Tongue (tissue), 2 donors: Measurements from ENCODE around the gene BBC3. TPM values are rescaled to one million over a fixed set of nuclear protein-coding genes. Genes with fewer than 3 reads are reported as not detected.
A peak's percentile ranks its signal among the peaks of the same experiment; 100 is the strongest.
"Not testable (repeated sequence)": the region's sequence is repeated elsewhere in the genome, so short reads cannot be mapped to it uniquely, and the experiment has no call there.

ENCODE experiments used
- DNase-seq: peaks from one replicate; pipeline ENCODE4 v3.0.0-alpha.2; 2015
- total RNA-seq: library from RNA; depleted of rRNA; stranded (reverse); fragments of >200 nt; gene quantifications from one replicate; pipeline ENCODE4 v1.2.3, GENCODE V29; 2014

The BBC3 gene
- total RNA-seq: 8.3 TPM

DNA sequence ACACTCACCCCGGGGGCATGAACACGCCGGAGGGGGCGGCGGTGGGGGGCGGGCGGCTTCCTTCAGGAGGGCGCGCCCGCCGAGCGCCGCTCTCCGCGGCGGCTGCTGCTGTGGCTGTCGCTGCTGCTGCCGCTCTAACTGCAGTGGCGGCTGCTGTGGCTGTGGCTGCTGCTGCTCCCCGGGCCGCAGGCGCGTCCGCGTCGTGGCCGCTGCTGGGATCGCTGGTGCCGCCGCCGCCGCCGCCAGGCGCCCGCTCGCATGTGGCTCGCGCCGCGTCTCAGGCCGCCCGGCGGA is at the start of gene BBC3:
TSS of gene BBC3 (minus strand) at position 279 of the 294 bp plus-strand sequence. CDS start 2,768 bp downstream, outside the sequence.
- DNase-seq: no peak

- no peak for DNase-seq
Measured at GRCh38 chr19:47280183-47280797, 49.3 kb upstream of the BBC3 start.

DNA sequence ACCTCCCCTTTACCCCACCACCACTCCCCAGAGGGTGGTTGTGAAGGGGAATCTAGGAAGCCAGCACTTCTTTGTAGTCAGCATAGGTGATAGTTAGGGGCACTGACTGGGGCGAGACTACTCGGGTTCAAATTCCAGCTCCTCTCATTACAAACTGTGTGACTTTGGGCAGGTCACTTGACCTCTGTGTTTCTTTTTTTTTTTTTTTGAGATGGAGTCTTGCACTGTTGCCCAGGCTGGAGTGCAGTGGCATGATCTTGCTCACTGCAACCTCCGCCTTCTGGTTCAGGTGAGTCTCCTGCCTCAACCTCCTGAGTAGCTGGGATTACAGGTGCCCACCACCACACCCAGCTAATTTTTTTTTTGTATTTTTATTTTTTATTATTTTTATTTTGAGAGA is 45.5 kb upstream of the BBC3 start:
- DNase-seq: not testable (repeated sequence)

DNA sequence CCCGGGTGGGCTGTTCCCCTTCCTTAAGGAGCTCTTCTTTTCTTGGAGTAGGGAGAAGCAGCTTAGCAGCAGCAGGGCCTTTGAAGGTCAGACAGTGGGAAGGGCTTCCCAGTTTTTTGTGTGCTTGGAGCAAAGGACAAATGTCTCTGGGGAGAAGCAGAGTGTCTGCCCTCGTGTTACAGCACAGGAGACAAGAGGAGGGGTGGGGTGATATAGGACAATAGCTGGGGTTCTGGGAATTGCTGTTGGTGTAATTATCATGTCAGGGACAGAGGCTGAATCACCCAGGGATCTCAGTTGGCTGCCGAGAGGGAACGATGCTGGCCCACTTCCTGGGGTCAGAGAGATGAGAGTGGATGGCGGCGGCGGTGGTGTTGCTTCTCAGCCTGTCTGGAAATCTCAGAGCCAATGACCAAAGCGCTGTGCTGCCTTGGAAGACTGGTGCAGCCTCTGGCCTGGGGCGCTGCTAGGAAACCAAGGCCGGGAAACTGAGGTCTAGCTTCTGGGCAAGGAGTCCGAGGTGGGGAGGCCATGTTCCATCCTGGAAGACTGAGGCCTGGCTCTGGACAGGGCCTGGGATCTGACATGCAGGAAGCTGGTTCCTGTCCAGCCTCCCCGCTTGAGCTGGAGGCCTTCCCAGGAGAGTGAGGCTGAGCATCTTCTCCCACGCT is 44.9 kb upstream of the BBC3 start:
- peak; percentile 20 for DNase-seq

DNA sequence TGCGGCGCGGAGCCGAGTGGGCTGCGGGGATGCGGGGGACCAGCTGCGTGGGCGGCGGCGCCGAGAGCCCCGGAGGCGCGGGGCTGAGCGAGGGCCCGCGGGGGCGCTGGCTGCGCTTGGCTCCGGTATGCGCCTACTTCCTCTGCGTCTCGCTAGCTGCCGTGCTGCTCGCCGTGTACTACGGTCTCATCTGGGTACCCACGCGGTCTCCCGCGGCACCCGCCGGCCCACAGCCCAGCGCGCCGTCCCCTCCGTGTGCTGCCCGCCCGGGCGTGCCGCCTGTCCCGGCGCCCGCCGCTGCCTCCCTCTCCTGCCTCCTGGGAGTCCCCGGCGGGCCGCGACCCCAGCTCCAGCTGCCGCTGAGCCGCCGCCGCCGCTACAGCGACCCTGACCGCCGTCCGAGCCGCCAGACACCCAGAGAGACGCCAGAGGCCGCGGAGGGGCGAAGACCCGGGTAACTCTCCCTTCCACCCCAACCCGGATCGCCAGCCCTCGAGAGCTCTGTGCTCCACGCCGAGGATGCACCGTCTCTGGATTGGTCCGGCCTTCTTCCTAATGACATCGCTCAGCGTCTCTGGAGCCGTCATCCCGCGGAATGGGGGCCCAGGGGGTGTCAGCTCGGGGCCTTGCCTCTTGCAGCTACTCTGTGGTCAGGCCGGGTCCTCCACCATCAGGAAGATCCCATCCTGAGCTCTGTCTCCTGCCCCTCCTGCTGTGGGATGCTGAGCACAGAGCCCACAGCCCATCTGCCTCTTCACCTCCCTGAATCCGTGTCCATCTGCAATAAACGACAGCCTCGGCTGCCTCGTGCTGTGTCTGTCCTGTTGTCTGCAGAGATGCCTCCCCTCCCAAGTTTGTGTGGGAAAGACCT is 44.1 kb upstream of the BBC3 start:
- peak; percentile 30 for DNase-seq

GRCh38 chr19:47274071-47274890 is 43.3 kb upstream of the BBC3 start, which contains the start of gene INAFM1:
Gene INAFM1 (plus strand): TSS chr19:47274885. CDS start chr19:47274920, 35 bp downstream.
- DNase-seq: peak; percentile 97

- DNase-seq: peak; percentile 96
Measured at GRCh38 chr19:47273313-47274070, 42.5 kb upstream of the BBC3 start.

DNA sequence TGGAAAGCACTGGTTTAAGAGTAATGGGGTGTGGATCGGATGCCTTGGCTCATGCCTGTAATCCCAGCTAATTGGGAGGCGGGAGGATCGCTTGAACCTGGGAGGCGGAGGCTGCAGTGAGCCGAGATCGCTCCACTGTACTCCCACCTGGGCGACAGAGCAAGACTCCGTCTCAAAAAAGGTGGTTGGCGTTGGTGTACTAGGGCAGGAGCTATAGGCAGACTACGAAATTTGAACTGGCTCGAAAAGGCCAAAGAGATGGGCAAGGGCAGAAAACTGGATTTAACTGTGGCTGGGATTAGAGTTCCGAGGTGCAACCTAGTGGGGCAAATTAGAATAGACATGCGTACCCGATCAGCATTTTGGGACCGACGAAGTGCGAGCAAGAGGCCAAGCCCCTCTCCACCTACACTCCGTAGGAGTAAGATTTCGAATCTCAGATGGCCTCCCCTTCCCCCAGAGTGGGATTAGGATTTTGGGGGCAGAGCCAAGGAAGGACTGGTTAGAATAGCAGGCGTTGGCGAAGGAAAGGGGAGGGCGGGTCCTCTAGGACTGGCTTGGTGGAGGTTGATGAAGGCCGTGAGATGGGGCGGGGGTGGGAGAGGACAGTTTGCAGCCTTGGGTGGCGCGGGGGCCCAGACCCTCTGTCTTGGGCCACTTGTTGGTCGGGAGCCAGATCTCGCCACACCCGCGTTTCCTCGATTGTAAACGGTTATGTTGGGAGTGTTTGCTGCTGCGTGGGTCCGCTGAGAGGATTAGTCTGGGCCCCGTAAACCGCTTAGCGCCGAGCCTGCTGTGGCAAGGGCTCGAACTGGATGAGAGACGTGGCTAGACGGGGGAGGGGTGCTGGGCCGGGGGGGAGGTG is 41.7 kb upstream of the BBC3 start:
- peak; percentile 62 for DNase-seq

DNA sequence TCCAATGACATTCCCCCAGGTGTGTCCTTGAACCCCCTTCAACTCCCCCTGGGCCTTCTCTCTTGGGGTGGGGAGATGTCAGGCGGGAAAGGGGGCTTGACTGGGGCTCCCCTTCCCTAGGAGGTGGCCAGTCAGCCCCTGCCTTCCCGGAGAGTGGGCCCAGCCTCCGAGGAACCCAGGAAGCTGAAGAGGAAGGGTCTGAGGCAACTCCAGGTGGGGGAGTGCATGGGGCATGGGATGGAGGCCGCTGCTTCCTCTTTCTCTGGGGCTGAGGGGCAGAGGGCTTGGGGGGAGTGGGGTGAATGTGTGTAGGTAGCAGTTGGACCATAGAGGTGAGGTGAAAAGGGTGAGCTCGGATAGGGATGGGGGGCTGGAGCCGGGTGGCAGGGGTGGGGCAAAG is 41.0 kb upstream of the BBC3 start:
- no peak for DNase-seq

DNA sequence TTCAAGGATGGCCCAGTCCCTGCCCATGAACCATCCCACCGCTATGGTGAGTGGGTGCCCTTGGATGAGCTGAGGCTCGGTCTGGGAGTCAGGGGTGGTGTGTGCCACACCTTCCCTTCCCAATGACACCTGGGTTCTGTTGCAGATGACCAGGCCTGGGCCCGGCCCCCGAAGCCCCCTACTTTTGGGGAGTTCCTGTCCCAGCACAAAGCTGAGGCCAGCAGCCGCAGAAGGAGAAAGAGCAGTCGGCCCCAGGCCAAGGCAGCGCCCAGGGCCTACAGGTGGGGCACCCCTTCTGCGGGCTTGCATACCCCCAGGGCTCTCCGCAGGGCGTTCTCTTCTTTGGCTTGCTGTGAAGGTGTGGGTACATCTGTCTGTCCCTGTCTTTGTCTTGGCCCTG is 39.4 kb upstream of the BBC3 start:
- no peak for DNase-seq

- DNase-seq: no peak
Measured at GRCh38 chr19:47269596-47269995, 38.6 kb upstream of the BBC3 start.

- no peak for DNase-seq
Measured at GRCh38 chr19:47268028-47268427, 37.0 kb upstream of the BBC3 start.

- peak; percentile 41 for DNase-seq
Measured at GRCh38 chr19:47267350-47267759, 36.4 kb upstream of the BBC3 start.

DNA sequence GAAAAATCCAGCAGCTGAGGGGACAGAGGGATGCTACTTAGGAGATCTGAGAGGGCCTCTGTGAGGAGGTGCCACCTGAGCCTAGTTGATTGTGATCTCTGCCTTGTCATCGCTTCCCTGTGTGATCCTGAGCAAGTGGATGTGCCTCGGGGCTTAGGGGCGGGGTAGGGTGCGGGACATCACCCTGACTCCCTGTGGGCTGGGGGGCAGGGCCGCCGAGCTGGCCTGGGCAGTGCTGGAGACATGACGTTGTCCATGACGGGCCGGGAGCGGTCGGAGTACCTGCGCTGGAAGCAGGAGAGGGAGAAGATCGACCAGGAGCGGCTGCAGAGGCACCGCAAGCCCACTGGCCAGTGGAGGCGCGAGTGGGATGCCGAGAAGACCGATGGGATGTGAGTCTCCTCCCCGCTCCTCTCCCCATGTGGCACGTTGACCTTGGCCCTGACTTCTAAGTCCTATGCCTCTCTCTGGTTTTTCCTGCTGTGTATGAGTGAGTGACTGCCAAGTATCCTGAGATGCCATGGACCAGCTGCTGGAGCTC is 35.5 kb upstream of the BBC3 start:
- no peak for DNase-seq

DNA sequence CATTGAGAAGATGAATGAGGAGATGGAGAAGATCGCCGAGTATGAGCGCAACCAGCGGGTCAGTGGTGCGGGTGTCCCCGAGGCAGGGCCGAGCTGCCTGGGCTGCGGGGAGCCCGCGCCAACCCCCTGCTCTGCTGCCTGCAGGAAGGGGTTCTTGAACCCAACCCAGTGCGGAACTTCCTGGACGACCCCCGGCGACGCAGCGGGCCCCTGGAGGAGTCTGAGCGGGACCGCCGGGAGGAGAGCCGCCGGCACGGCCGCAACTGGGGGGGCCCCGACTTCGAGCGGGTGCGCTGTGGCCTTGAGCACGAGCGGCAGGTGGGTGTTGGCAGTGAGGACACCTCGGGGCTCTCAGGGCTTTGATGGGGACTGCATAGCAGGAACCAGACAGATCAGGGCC is 33.6 kb upstream of the BBC3 start:
- no peak for DNase-seq

DNA sequence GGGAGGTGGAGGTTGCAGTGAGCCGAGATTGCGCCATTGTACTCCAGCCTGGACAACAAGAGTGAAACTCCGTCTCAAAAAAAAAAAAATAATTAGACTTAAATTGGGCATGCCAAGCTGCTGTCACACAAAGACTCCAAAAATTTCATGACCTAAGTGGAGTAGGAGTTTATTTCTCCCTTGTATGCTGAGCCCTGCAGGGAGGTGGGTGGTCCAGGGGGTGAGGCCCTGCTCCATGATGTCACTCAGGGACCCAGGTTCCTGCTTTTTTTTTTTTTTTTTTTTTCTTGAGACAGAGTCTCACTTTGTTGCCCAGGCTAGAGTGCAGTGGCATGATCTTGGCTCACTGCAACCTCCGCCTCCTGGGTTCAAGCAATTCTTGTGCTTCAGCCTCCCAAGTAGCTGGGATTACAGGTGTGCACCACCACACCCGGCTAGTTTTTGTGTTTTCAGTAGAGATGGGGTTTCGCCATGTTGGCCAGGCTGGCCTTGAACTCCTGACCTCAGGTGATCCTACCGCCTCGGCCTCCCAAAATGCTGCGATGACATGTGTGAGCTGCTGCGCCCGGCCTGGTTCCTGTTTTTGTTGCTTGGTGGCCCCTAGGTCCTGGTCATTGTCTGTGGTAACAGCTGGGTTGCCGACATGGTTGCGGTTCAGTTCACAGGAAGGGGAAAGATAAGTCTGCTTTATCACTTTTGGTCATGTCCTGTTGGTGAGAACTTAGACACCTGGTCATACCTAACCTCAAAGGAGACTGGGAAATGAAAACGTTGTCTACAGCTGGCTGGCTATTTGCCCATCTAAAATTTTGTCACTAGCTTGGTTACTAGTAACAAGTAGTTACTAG is 31.2 kb upstream of the BBC3 start:
- DNase-seq: not testable (repeated sequence)

- DNase-seq: no peak
Measured at GRCh38 chr19:47260476-47260875, 29.5 kb upstream of the BBC3 start.

GRCh38 chr19:47258895-47259555 is 28.0 kb upstream of the BBC3 start:
- DNase-seq: no peak

DNA sequence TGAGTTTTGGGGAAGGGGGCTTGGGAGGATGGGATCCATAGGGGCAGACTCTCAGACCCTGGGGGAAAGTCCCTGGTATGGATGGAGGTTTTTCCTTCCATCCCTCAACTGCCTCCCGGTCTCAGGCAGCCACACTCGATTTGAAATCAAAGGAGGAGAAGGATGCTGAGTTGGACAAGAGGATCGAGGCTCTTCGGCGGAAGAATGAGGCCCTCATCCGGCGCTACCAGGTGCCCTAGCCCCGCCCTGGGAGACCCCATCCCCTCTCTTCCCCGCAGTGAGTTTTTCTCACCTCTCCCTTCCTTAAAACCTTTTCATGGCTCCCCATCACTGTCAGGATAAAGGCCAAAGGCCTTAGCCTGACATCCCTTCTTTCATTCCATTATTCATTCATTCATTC is 27.4 kb upstream of the BBC3 start:
- DNase-seq: no peak
